Neutrophil (primary cell): ENCODE results near the gene MMP17.

Experiments
- H3K27ac ChIP-seq: fragments of 200-600 bp; sonication (generic); 2 replicates; pipeline ENCODE4 v1.5.1; 2016; ENCODE audit warnings: mild to moderate bottlenecking, moderate library complexity
- H3K27me3 ChIP-seq: fragments of 200-600 bp; sonication (generic); 2 replicates; pipeline ENCODE4 v1.6.0; 2016; ENCODE audit warnings: mild to moderate bottlenecking
- H3K36me3 ChIP-seq: fragments of 200-600 bp; sonication (generic); 2 replicates; pipeline ENCODE4 v1.5.1; 2017
- H3K4me1 ChIP-seq, 2 experiments: fragments of 200-600 bp in 1 of 2; sonication (generic) in 1 of 2; 1 replicate in 1 of 2; 2 replicates in 1 of 2; pipeline versions ENCODE4 v1.5.1 to v1.6.1; 2013 to 2016; ENCODE audit warnings: low read depth in 1 of 2, low read length in 1 of 2, mild to moderate bottlenecking in 1 of 2, moderate library complexity in 1 of 2; ENCODE audit not compliant: control insufficient read depth in 1 of 2, insufficient read depth in 1 of 2
- H3K4me3 ChIP-seq, 2 experiments: fragments of 200-600 bp in 1 of 2; sonication (generic) in 1 of 2; 1 replicate in 1 of 2; 2 replicates in 1 of 2; pipeline ENCODE4 v1.5.1; 2013 to 2016; ENCODE audit warnings: low read depth in 1 of 2, low read length in 1 of 2, mild to moderate bottlenecking in 1 of 2, moderate library complexity in 1 of 2
- H3K9me3 ChIP-seq: fragments of 200-600 bp; sonication (generic); 2 replicates; pipeline ENCODE4 v1.5.1; 2016
- CTCF ChIP-seq: fragments of 200-600 bp; sonication (generic); IDR thresholded peaks from 2 replicates; pipeline ENCODE4 v1.5.1; 2016; ENCODE audit warnings: antibody characterized with exemption

The MMP17 gene

GRCh38 chr12:131843527-131843926, 15.3 kb downstream of the MMP17 start:
- no peak for TF ChIP-seq CTCF
- no peaks in the 10 kb centered on the region for H3K4me1 ChIP-seq
- no peak overlapping the region for H3K4me3 ChIP-seq
- H3K9me3 ChIP-seq: no peaks in the 10 kb centered on the region
- no peaks in the 10 kb centered on the region for H3K27me3 ChIP-seq
- H3K36me3 ChIP-seq: no peaks in the 10 kb centered on the region
- H3K27ac ChIP-seq: no peak overlapping the region

DNA sequence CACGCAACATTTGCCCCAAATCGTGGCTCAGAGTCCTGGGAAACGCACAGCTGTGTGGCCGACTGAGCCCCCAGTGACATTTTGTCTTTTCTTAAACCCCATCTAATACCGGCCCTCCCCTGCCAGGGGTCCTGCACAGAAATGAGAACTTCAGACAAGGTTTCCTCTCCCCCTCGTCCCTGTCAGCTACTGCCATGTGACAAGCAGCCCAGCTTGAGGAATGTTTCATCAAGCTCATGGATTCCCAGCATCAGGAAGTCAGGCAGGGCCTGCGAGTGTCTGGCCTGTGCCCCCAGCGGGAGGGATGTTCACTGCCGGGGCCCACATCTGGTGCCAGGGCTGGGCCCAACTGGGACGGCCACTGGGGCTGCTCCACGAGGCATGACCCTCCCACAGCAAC, 15.9 kb downstream of the MMP17 start:
- Histone ChIP-seq H3K4me3 (no peak overlapping the region), H3K9me3 (no peaks in the 10 kb centered on the region), H3K4me1 (no peaks in the 10 kb centered on the region), H3K27me3 (no peaks in the 10 kb centered on the region), H3K36me3 (no peaks in the 10 kb centered on the region), H3K27ac (no peak overlapping the region)
- no peak for TF ChIP-seq CTCF

- Histone ChIP-seq H3K36me3 (no peaks in the 10 kb centered on the region), H3K4me1 (no peaks in the 10 kb centered on the region), H3K4me3 (no peak overlapping the region), H3K9me3 (no peaks in the 10 kb centered on the region), H3K27me3 (no peaks in the 10 kb centered on the region), H3K27ac (no peak overlapping the region)
- TF ChIP-seq CTCF: no peak
Measured at GRCh38 chr12:131844656-131845055, 16.5 kb downstream of the MMP17 start.

- Histone ChIP-seq H3K9me3 (no peaks in the 10 kb centered on the region), H3K4me3 (no peak overlapping the region), H3K27me3 (no peaks in the 10 kb centered on the region), H3K27ac (no peak overlapping the region), H3K4me1 (no peaks in the 10 kb centered on the region), H3K36me3 (no peaks in the 10 kb centered on the region)
- no peak for TF ChIP-seq CTCF
Measured at GRCh38 chr12:131845121-131845520, 16.9 kb downstream of the MMP17 start.

DNA sequence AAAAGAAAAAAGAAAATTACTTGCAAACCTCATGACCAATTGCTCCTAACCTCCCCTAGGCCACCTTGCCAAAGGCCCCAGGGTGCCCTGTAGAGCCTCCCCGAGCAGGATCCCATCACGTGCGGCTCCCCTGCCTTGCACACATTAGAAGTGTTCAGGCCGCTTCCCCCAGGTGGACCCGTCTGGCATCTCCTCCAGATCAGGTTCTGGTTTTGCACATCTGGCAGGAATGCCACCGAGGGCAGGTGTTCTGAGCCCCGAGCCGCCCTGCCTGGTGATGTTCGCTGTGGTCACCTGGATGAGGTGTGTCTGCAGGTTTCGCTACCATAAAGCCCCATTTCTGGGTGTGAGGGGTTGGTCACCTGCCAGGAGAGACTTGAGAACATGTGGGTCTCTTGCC, 19.3 kb downstream of the MMP17 start:
- Histone ChIP-seq H3K27me3 (no peaks in the 10 kb centered on the region), H3K9me3 (no peaks in the 10 kb centered on the region), H3K4me3 (no peak overlapping the region), H3K36me3 (no peaks in the 10 kb centered on the region), H3K27ac (no peak overlapping the region), H3K4me1 (peaks cover 5 to 6% of the 10 kb centered on the region in 2 experiments)
- no peak for TF ChIP-seq CTCF

- Histone ChIP-seq H3K36me3 (no peaks in the 10 kb centered on the region), H3K27me3 (no peaks in the 10 kb centered on the region), H3K27ac (no peak overlapping the region), H3K9me3 (no peaks in the 10 kb centered on the region), H3K4me1 (peaks cover 10 to 11% of the 10 kb centered on the region in 2 experiments), H3K4me3 (no peak overlapping the region)
- no peak for TF ChIP-seq CTCF
Measured at GRCh38 chr12:131848753-131849152, 20.6 kb downstream of the MMP17 start.
